OCI-LY3 (cell line): ENCODE data around the gene CTSV.
"Not testable (repeated sequence)": the region's sequence is repeated elsewhere in the genome, so short reads cannot be mapped to it uniquely, and the experiment has no call there.

Experiments
- EZH2phosphoT487 ChIP-seq: fragments of 200-600 bp; shearing (Covaris generic); IDR thresholded peaks from 2 replicates; pipeline ENCODE4 v1.6.1; 2018; ENCODE audit warnings: antibody characterized with exemption, mixed run types, low read depth
- TF ChIP-seq, protein P1 (sequence below): fragments of 200-600, 300-600 bp; sonication (generic); IDR thresholded peaks from 2 replicates; pipeline ENCODE4 v1.5.1; 2014; ENCODE audit warnings: antibody characterized with exemption, low read length, low read depth

DNA sequence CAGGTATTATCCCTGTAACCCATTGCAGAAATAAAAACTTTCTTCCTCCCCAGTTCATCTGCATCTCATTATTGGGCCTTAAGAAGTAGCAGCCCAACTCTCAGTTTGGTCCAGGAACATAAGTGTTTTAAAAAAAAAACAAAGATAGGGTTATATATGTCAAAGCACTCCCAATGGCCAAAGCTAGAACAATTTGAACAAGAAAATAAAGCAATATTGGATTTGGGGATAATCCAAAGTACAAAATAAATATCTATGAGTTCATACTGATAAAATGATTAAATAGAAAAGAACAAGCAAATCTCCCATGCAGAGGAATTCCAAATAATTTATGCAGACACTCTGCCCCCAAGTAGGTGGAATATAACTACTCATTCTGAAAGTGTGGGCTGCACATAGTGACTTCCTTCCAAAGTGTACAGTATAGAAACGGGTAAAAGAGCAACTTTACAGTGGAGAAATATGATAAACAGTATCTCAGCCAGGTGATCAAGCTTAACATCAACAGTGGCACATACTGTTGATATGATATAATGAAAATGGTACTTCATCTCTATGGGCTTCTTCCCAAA lies 49.1 kb downstream of the CTSV start:
- TF ChIP-seq, protein P1, sequence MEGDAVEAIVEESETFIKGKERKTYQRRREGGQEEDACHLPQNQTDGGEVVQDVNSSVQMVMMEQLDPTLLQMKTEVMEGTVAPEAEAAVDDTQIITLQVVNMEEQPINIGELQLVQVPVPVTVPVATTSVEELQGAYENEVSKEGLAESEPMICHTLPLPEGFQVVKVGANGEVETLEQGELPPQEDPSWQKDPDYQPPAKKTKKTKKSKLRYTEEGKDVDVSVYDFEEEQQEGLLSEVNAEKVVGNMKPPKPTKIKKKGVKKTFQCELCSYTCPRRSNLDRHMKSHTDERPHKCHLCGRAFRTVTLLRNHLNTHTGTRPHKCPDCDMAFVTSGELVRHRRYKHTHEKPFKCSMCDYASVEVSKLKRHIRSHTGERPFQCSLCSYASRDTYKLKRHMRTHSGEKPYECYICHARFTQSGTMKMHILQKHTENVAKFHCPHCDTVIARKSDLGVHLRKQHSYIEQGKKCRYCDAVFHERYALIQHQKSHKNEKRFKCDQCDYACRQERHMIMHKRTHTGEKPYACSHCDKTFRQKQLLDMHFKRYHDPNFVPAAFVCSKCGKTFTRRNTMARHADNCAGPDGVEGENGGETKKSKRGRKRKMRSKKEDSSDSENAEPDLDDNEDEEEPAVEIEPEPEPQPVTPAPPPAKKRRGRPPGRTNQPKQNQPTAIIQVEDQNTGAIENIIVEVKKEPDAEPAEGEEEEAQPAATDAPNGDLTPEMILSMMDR, result not testable (repeated sequence)
- TF ChIP-seq EZH2phosphoT487, result not testable (repeated sequence)
